Activated naive CD4-positive, alpha-beta T cell treated with anti-CD3 and anti-CD28 coated beads, Interleukin-2, amount 50 U/mL, for 16 hours (primary cell): ENCODE results near the gene TMEM272.

Experiments used
- DNase-seq: peaks from one replicate; pipeline ENCODE4 v3.0.0-alpha.2; 2020

The TMEM272 gene

DNA sequence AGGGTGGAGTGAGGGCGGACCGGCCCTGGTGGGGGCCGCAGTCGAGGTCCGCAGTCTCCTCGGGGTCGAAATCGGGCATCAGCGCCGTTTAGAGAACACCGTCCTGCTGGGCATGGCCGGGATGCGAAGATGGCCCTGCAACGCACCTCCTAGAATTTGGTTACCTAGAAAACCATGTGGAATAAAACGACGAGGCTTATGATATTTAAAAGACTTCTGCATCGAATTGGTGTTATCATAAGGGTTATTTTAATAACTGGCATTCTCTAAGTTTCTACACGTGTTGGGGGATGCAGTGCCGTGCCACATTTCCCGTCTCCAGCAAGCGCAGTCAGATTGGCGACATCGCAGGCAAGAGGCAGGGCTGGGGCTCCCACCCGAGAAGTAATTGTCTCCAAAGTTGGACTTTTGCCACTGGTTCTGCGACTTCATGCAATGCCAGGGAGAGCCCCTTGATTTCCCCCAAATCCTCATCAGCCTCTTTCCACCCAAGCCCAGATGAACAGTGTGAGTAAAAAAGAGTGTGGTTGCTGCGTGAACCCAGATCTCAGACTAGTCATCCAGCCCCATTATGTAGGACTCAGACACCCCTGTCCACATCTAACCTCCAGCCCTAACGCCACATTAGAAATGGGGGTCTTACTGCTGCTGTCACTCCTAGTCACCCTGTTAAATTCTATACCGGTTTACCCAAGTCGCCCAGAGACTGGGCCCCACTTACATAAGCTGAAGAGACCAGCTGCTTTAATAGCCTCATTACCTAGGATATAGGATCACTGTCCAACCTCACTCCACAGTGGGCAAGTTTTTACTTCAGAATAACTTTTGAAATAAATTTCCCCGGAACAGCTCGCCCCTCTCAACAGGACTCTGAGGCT lies 40.4 kb downstream of the TMEM272 start:
- DNase-seq = peak; percentile 51

DNA sequence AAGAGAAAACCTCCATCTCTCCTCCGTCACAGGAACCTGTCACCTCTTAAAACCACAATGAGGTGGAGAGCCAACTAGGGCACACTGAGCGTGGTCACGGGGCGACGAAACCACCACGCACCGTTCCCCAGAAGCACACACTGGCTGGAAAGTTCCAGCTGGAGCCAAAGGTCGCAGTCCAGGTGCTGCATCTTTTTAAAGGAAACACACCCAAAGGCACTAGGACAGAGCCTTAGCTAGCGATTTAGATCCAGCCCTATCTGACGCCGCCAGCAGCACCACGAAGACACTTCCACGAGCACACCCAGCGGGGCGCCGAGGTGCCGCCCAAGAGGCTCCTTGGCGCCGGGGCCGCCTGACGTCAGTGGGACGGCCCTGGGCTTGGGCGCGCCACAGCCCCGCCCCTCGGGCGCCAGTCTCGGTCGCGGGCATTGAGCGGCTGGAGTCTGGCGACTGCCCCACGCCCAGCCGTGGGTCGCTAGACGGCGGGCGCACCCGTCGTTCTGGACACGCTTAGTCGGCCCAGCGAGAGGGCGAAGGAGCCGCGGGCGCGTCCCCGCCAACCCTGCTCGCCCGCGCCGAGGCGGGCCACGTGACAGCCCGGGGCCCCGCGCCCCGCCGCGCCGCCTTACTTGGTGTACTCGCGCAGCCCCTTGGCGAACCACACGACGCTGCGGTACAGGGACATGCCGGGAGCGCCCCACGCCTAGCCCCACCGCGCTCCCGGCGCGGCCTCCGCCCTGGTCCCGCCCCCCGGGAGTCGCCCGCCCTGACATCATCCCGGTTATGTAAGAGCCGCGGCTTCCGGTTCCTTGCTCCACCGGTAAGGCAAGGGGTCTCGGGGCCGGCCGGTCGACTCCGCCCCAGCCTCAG lies 41.3 kb downstream of the TMEM272 start, which contains the start of gene DHRS12:
DHRS12 (minus strand) TSS at position 742 of the 873 bp plus-strand sequence. CDS start 4,504 bp downstream, outside the sequence.
- peak; percentile 85 for DNase-seq

DNA sequence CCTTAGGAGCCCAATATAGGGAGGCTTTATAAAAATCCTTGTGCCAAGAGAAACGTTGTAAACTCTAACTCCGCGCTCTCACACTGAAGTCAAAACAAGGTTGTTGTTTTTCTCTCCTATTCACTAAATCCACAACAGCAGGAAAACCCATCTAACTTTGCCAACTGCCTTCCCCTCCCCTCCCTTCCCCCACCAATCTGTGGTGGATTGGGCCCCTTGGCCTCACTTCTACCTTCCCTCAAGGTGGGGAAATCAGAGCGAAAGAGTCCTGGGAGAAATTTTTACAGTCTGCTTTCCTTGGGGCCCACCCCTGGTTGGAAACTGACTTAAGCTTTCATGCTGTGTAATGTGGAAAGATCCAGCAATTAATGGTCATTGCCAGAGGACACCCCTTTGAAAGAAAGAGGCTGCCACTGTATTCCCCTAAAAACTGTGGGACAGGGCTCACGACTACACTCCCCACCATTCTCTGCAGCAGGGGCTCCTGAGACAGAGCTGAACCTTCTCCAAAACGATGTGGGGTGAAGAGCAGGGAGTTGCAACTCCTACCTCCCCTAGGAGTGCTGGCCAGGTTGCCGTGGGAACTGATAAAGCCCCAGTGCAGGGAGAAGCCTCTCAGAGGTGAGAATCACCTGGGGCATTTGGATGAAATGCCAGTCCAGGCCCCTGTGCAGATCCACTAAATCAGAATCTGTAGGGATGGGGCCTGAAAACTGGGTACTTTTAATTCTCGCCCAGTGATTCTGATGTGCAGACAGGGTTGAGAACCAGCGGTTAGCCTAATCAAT lies 42.2 kb downstream of the TMEM272 start:
- DNase-seq = no peak

DNA sequence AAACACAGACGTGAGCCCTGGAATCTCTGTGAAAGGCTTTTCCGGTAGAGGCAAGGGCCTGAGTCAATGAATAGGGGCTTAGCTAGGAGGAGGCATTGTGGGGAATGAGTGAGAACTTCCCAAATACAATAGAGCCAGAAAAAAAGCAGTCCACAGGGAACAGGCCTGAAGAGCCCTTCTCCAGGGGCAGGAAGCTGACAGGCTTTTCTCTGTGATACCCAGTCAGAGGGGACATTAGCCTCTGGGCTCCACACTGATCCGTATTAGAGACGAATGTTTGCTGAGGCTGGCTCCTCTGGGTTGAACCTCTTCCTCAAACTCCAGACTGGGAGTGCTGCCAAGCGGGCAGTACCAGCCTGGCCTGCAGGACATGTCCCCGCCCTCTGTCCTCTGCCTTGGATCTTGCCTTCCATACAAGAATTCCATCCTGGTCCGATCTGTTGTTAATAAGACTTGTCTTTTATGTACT lies 43.3 kb downstream of the TMEM272 start:
- DNase-seq = no peak

DNA sequence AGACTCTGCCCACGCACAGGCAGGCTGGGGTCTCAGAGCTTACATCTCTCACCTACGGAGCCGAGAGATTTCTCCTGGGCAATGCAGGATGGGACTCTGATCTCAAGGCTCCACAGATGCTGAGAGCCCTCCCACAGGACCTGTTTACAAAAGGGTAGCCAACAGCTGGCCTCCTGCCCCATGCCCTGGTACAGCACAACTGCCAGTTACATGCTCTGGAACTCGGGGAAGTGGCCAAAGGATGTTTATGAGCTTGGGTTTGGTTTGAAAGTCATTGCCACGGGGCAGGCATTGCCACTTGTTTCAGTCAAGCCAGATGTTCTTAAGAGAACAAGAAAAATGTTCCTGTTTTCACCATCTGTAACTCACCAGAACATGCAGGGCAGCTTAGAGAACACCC lies 44.5 kb downstream of the TMEM272 start:
- DNase-seq = no peak

DNA sequence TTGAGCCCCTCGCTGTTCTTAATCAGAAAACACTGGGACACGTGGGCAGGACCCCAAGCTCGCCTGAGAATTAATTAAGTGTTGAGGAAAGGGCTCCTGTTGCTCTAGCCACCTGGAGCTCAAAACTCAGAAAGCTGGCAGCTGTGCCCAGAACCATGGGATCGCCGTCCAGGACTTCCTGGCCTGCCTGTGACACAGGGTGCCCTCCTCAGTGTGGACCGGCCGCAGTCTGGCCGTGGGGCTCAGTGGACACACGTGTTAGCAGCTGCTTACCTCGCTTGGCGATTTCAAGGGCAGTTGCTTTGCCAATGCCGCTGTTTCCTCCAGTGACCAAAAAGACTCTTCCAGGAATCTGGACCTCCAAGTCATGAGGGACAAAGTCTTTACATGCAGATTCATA lies 45.7 kb downstream of the TMEM272 start:
- no peak for DNase-seq

DNA sequence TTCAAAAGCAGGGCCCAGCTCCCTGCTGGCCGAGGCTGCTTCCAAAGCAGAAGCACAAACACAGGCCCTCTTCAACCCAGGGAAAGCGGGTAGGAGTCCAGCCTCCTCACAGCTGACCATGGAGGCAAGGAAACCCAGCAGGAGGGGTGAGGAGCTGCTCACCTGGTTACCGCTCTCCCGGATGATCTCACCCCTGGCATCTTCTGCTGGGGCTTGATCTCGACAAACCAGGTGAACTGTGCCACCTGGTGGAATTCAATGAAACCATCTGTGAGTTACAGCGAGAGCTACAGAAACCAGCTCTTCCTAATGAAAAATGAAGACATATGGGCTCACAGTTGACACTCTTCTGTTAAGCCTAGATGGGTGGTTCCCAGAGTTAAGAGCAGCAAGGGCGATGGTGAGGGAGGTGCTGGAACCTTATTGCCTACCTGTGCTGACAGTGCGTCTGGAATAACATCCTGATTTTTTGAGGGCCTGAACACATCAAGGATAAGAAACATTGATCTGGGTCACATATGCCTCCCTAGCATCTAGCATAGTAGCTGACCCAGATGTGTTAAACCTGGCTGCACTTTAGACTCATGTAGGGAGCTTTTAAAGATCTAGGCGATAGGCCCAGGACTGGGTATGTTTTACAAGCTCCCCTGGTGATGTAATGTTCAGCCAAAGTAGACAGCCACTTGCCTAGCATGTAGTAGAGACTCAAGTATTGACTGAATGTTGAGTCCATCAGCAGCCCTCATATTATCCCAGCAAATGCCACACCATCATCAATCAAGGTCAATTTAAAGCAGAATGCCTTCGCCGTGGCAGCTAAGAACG lies 47.1 kb downstream of the TMEM272 start:
- DNase-seq = peak; percentile 63

DNA sequence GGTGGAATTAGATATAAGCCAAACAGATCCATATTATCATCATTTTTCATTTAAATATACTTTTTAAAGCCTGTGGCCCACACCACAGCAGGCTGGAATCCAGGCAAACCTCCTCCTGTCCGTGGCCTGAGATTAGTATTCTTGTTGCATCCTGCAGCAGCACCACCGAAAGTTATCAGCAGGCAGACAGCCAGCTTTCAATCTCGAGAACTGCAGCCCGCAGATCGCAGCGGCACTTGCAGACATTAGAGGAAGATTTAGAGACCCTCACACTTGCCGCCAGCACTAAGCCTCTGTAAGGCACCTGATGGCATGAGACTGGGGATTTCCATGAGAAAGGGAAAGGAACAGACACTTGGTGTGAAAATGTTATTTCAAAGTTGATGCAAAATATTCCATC lies 48.4 kb downstream of the TMEM272 start:
- no peak for DNase-seq

DNA sequence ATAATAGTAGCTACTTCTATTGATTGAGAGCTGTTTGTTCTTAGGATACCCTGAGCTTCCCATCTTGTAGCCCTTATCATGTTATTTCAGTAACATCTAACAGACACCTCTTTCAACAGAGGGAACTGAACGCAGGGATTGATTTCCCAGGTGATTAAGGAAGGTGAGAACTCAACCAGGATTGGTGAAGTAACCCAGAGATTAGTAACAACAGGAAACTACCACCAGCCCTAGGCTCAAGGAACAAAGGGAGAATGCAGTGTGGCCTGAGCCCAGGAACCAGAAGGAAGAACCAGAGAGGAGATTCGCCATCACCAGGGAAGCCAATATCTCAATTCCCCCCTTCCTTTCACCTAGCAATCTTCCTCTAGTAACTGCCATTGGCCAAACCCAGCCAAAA lies 49.6 kb downstream of the TMEM272 start:
- DNase-seq = no peak

DNA sequence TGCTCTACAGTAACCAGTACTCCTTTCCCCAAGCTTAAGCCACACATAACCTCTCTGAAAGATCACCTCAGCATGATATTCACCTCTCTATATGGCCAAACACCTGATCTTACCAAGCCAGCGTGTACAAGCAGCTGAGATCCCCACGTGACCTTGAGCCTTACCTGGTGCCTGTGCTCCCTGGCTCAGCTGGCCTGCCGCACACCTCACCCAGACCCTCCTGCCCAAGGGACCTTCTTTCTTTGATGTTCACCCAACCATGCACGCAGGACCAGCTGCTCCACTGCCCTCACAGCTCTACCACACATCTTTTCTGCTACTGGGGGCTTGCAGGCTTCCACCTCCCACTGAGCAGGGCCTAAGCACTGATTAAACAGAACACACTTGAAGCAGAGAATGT lies 50.0 kb downstream of the TMEM272 start:
- DNase-seq = no peak

DNA sequence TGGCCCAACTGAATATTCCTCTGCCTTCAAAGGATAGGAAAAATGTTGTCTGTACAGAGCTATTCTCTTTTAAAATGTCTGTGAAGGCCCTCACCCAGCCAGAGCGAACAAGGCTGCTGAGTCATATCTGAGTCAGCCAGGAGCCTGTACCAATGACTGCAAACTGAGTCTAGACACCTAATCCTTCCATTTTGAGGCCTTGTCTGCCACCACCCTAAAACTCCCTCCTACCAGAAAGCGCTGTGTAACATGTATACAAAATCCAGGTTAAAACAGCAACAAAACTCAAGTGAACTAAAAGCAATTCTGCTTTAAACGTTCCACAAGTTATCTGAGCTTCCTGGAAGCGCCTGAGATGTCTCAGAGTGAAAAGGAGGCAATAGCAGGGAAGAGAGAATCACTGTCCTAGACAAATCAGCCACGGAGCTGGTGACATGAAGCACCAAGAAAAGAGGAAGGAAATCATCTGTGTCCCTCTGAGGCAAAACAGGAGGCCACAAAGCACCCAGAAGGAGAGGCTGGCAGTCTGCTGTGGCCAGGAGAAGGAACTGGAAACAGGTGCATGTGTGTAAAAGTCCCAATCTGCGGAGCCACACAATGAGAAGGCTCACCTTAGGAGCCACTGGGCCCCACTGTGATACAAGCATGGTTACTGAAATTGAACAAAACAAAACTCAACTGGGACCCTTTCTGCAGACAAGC lies 51.3 kb downstream of the TMEM272 start:
- peak; percentile 70 for DNase-seq

DNA sequence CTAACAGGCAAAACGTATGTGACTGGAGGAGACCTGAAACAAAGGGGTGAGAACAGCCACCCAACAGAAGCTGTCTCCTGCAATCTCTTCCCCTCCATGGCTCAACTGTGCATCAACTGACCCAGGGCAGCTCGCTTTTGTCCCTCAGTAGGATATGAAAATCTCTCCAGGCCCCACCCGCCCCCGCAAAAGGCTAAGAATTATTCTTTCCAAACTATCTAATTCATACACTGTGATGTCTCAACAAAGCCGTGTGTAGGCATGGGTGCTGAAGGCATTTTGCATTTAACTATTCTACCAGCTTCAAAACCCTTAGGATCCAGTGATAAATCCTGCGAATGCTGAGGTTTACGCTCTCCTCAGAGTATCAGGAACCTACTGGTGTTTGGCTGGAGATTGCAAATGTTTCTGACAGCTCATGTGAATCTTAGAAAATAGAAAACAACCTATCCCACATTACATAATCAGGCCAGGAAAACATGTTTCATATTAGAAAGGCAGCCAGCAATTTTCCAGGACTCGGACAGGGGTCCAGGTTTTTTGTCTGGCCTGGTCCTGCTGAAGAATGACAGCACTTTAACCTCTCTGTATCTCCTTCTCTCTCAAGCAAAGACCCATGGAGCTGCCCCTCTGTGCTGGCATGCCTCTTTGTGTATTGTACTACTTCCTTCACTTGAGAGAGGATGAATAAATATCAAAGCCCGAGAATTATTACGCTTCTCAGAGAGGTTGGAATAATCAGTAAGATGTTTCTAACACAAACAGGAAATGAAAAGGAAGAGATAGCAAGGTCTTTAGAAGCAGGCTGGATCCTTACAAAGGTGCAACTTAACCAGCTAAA lies 58.3 kb downstream of the TMEM272 start:
- no peak for DNase-seq

DNA sequence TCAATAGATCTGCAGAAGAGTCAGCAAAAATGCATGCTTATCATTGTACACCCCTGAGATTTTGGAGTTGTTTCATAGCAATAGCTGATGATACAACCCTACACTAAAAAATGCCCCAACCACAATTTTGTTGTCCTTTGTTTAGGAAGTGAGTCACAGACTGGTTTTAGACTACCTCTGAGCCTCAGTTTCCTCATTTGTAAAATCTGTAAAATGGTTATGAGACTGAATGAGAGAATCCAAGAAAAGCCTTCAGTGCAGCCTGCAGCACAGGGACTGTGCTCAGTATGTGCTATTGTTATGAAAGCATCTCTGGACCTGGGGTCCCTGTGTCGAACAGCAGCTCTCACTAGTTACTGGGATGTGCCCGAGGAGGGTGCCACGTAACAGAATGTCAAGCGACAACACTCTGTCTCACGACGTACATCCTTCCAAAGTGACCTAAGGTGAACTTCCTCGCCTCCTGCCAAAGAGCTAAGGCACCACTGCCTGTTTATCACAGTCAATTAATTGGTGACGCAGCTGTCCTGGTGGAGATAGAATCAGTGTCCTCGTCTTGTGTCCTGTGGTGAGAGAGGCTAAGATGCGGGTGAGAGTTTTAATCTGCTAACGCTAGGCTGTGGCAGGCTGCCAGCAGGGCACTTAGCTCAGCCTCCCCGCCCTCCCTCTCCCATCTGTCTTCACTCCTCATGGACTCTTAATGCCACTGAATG lies 59.1 kb downstream of the TMEM272 start:
- no peak for DNase-seq

DNA sequence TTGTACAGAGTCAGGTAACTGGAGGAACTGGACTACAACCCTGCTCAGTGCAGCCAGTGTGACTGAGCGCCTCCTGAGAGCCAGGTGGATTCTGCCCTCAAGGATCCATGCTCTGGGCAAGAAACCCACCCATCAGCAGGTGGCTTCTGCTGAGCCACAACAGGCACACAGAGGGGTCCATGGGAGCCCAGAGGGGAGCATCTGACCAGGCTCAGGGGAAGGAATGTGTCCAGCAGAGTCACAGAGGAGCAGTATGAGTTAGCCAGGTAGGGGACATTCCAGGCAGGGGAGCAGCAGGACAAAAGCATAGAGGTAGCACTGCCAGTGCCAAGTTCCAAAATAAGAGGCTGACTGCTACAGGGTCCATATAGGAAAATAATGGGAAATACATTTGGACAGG lies 60.9 kb downstream of the TMEM272 start:
- DNase-seq = no peak

DNA sequence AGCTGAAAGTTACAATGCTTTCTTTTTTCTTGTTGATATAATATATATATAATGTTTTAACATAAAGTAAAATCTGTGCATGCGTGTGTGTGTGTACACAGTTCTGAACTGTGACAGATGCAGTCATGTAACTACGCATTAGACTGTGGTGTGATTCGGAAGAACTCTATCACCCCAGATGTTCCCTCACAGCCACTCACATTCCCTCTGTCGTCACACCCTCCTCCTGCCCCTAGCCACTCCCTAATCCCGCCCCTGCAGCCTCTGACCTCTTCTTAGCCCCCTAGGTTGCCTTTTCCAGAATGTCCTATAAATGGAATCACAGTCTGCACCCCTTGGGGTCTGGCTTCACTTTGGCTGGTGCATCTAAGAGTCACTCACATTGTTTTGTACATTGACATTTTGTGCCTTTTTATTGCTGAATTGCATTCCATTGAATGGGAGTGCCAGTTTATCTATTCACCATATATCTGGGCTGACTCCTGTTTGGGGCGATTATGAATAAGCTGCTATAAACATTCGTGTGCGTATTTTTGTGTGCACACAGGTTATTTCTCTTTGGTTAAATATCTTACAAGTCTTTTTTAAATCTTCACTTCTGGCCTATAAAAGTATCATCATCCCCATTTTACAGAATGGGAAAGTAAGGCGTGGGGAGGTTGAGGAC lies 61.4 kb downstream of the TMEM272 start:
- no peak for DNase-seq

DNA sequence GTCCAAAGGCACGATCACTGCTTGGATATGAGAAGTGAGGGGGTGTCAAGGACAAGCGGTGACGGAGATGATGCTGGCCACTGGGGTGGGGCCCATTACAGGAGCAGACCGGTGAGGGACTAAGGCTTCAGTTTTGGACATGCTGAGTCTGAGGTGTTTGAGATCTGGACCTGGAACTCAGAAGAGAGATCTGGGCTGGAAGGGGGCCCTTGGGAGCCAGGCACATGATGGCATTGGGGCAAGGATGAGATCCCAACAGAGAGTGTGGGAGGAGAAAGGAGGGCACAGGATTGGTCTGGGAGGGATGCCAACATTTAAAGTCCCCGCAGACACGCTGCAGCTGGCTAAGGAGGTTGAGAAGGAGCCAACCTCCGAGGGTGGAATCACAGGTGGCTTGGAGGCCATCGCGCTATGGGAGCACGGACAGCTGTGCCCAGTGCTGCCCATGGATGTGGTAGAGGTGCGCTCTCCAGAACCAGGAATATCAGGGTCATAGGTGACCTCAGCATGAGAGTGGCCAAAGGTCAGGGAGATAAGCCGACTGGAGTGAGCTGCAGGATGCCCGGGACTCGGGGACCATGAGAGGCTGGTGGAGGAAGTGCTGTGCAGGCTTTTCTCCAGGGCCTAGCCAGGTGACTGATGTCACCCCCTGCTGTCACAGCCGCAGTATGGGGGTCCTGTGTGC lies 62.8 kb downstream of the TMEM272 start:
- no peak for DNase-seq

DNA sequence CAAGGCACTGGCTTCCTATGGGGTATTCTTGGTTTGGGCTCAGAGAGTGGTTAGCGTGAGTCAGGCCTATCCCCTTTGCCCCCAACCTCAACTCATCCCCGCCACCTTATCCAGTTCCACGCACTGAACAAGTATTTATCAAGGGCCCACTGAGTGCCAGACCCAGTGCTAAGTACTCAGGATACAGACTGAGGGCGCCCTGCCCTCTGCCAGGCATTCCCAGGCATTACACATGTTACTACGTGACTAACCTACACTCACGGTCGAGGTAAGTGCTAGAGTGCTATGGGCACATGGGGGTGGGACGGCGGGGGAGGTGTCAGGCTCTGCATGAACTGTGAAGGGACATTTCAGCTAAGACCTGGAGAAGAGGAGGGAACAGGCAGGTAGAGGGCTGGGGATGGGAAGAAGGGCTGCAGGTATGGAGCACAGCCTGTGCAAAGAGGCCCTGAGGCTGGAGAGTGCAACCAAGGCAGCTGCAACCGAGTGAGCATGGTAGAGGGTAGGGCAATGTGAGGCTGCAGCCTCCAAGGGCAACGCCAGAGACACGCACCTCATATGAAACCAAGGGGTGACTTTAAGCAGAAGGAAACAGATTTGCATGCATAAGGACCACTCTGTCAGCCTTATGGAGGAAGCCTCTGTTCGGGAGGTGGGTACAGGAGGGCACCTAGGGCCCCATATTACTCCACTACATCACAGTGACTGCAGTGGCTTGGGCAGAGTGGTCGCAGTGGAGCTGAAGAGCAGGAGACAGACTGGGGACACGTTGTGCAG lies 63.5 kb downstream of the TMEM272 start:
- DNase-seq = no peak

DNA sequence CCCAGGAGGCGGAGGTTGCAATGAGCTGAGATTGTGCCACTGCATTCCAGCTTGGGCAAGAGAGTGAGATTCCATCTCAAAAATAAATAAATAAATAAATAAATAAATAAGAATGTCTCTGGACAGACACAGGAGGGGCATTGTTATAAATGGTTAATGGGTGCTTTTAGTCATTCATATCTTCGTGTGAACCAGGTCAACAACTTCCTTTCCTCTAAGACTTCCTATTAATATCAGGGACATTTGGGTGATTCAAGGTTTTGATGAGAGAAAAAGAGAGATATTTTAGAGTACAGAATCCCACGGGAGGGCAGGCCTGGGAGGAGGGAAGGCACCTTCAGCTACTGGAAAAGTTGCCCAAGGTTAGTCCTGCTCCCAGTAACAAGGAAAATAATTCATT lies 64.9 kb downstream of the TMEM272 start:
- DNase-seq = no peak
